HG03571 (cell line): ENCODE measurements around the gene LANCL2.
"Not testable (repeated sequence)": the region's sequence is repeated elsewhere in the genome, so short reads cannot be mapped to it uniquely, and the experiment has no call there.

Experiments used
- ATAC-seq: cut with Tn5 transposase; IDR thresholded peaks from one replicate; pipeline ENCODE4 v1.9.1; 2021; ENCODE audit not compliant: unreplicated experiment

LANCL2 gene

GRCh38 chr7:55365205-55365674, at the start of gene LANCL2:
Gene LANCL2, plus strand, starts transcription at chr7:55365337. Its CDS starts 689 bp downstream, at chr7:55366026.
- peak; percentile 29 for ATAC-seq

- ATAC-seq = no peak
Measured at GRCh38 chr7:55325371-55325792, 39.8 kb upstream of the LANCL2 start.

GRCh38 chr7:55326081-55326835, 38.9 kb upstream of the LANCL2 start:
- ATAC-seq = no peak

GRCh38 chr7:55326945-55327626, 38.1 kb upstream of the LANCL2 start:
- no peak for ATAC-seq

GRCh38 chr7:55335151-55335550, 30.0 kb upstream of the LANCL2 start:
- no peak for ATAC-seq

- ATAC-seq = no peak
Measured at GRCh38 chr7:55335786-55336185, 29.4 kb upstream of the LANCL2 start.

GRCh38 chr7:55336540-55336939, 28.6 kb upstream of the LANCL2 start:
- no peak for ATAC-seq

GRCh38 chr7:55339033-55340000, 25.8 kb upstream of the LANCL2 start:
- no peak for ATAC-seq

- ATAC-seq = no peak
Measured at GRCh38 chr7:55342216-55342871, 22.8 kb upstream of the LANCL2 start.

- no peak for ATAC-seq
Measured at GRCh38 chr7:55343002-55343781, 21.9 kb upstream of the LANCL2 start.

GRCh38 chr7:55343860-55344606, 21.1 kb upstream of the LANCL2 start:
- no peak for ATAC-seq

- no peak for ATAC-seq
Measured at GRCh38 chr7:55344840-55345239, 20.3 kb upstream of the LANCL2 start.

- ATAC-seq = no peak
Measured at GRCh38 chr7:55345292-55345691, 19.8 kb upstream of the LANCL2 start.

- ATAC-seq = no peak
Measured at GRCh38 chr7:55348502-55348901, 16.6 kb upstream of the LANCL2 start.

GRCh38 chr7:55349121-55349520, 16.0 kb upstream of the LANCL2 start:
- no peak for ATAC-seq

- no peak for ATAC-seq
Measured at GRCh38 chr7:55350281-55350680, 14.9 kb upstream of the LANCL2 start.

GRCh38 chr7:55351263-55351662, 13.9 kb upstream of the LANCL2 start:
- no peak for ATAC-seq

GRCh38 chr7:55352947-55353273, 12.2 kb upstream of the LANCL2 start:
- ATAC-seq = not testable (repeated sequence)

GRCh38 chr7:55360486-55360885, 4.7 kb upstream of the LANCL2 start:
- no peak for ATAC-seq
